ENCODE measurements around the gene FRMPD2.

FRMPD2 gene, protein sequence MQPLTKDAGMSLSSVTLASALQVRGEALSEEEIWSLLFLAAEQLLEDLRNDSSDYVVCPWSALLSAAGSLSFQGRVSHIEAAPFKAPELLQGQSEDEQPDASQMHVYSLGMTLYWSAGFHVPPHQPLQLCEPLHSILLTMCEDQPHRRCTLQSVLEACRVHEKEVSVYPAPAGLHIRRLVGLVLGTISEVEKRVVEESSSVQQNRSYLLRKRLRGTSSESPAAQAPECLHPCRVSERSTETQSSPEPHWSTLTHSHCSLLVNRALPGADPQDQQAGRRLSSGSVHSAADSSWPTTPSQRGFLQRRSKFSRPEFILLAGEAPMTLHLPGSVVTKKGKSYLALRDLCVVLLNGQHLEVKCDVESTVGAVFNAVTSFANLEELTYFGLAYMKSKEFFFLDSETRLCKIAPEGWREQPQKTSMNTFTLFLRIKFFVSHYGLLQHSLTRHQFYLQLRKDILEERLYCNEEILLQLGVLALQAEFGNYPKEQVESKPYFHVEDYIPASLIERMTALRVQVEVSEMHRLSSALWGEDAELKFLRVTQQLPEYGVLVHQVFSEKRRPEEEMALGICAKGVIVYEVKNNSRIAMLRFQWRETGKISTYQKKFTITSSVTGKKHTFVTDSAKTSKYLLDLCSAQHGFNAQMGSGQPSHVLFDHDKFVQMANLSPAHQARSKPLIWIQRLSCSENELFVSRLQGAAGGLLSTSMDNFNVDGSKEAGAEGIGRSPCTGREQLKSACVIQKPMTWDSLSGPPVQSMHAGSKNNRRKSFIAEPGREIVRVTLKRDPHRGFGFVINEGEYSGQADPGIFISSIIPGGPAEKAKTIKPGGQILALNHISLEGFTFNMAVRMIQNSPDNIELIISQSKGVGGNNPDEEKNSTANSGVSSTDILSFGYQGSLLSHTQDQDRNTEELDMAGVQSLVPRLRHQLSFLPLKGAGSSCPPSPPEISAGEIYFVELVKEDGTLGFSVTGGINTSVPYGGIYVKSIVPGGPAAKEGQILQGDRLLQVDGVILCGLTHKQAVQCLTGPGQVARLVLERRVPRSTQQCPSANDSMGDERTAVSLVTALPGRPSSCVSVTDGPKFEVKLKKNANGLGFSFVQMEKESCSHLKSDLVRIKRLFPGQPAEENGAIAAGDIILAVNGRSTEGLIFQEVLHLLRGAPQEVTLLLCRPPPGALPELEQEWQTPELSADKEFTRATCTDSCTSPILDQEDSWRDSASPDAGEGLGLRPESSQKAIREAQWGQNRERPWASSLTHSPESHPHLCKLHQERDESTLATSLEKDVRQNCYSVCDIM (N-terminal part only)

GRCh38 chr10:48274636-48275035, at the start of gene FRMPD2:
Gene FRMPD2, minus strand, starts transcription at chr10:48274696. Its CDS starts 129 bp downstream, at chr10:48274567.
- Histone ChIP-seq H3K4me3 (no peak within 1 kb of the TSS), H3K27me3 (ENCODE audit: low read depth) (no peaks in the 10 kb centered on the region), H3K9me3 (no peaks in the 10 kb centered on the region), H3K4me1 (no peaks in the 10 kb centered on the region), H3K36me3 (replicated peaks) (no peaks in the 10 kb centered on the region)
- DNase-seq (ENCODE audit: low spot score in 2 of 2): no peak
- in situ Hi-C loops (cut with MboI; ENCODE audit: low sequenced_read_pairs): no loop called here

GRCh38 chr10:48322017-48322416, 47.5 kb upstream of the FRMPD2 start:
- in situ Hi-C loops (cut with MboI; ENCODE audit: low sequenced_read_pairs): no loop called here
- DNase-seq (ENCODE audit: low spot score in 2 of 2): no peak
- Histone ChIP-seq H3K36me3 (replicated peaks) (no peaks in the 10 kb centered on the region), H3K9me3 (no peaks in the 10 kb centered on the region), H3K4me3 (no peak overlapping the region), H3K4me1 (no peaks in the 10 kb centered on the region), H3K27me3 (ENCODE audit: low read depth) (no peaks in the 10 kb centered on the region)

GRCh38 chr10:48317321-48317990, 43.0 kb upstream of the FRMPD2 start:
- in situ Hi-C loops (cut with MboI; ENCODE audit: low sequenced_read_pairs): no loop called here
- no peaks in the 10 kb centered on the region for H3K4me1 ChIP-seq
- no peak overlapping the region for H3K4me3 ChIP-seq
- H3K9me3 ChIP-seq: no peaks in the 10 kb centered on the region
- H3K36me3 ChIP-seq (replicated peaks): no peaks in the 10 kb centered on the region
- DNase-seq (ENCODE audit: low spot score in 2 of 2): no peak
- H3K27me3 ChIP-seq (ENCODE audit: low read depth): 0 out of 2 replicates have a peak, but pooled peaks cover 2% of the 10 kb centered on the region

GRCh38 chr10:48316236-48316635, 41.7 kb upstream of the FRMPD2 start:
- Histone ChIP-seq H3K27me3 (ENCODE audit: low read depth) (0 out of 2 replicates have a peak, but pooled peaks cover 2% of the 10 kb centered on the region), H3K9me3 (no peaks in the 10 kb centered on the region), H3K4me1 (no peaks in the 10 kb centered on the region), H3K4me3 (no peak overlapping the region), H3K36me3 (replicated peaks) (no peaks in the 10 kb centered on the region; the same call in 1 of the 2 replicates)
- no peak for DNase-seq (ENCODE audit: low spot score in 2 of 2)
- in situ Hi-C loops (cut with MboI; ENCODE audit: low sequenced_read_pairs): no loop called here

GRCh38 chr10:48314107-48314506, 39.6 kb upstream of the FRMPD2 start:
- Histone ChIP-seq H3K9me3 (no peaks in the 10 kb centered on the region), H3K27me3 (ENCODE audit: low read depth) (0 out of 2 replicates have a peak, but pooled peaks cover 2% of the 10 kb centered on the region), H3K4me1 (no peaks in the 10 kb centered on the region; the same call in 1 of the 2 replicates), H3K36me3 (replicated peaks) (no peaks in the 10 kb centered on the region; the same call in 1 of the 2 replicates), H3K4me3 (no peak overlapping the region)
- DNase-seq (ENCODE audit: low spot score in 2 of 2): no peak
- in situ Hi-C loops (cut with MboI; ENCODE audit: low sequenced_read_pairs): no loop called here

DNA sequence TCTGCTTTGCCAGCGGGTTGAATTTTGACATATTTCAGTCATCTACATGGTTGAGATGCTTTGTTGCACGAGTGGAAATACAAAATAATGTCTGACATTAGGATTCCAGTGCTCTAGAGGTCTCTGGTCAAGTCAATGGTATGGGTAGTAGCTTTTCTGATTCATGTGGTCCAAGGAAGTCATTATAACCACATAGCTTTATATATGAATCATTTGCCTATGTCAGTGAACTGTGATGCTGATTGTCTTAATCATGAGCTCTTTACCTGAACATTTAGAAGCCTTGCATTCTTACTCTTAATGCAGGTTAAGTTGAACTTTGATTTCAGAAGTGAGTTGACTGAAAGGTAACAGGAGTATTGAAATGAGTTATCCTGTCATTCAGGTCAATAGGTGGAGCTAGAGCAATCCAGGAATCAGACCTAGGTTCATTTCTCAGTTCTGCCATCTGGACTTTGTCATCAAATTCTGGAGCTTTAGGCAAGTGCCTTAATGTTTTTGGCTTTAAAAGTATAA, 35.3 kb upstream of the FRMPD2 start:
- Histone ChIP-seq H3K4me3 (no peak overlapping the region), H3K9me3 (no peaks in the 10 kb centered on the region), H3K4me1 (no peaks in the 10 kb centered on the region; the same call in 1 of the 2 replicates), H3K27me3 (ENCODE audit: low read depth) (no peaks in the 10 kb centered on the region), H3K36me3 (replicated peaks) (no peaks in the 10 kb centered on the region; the same call in 1 of the 2 replicates)
- in situ Hi-C loops (cut with MboI; ENCODE audit: low sequenced_read_pairs): no loop called here
- DNase-seq (ENCODE audit: low spot score in 2 of 2): no peak

DNA sequence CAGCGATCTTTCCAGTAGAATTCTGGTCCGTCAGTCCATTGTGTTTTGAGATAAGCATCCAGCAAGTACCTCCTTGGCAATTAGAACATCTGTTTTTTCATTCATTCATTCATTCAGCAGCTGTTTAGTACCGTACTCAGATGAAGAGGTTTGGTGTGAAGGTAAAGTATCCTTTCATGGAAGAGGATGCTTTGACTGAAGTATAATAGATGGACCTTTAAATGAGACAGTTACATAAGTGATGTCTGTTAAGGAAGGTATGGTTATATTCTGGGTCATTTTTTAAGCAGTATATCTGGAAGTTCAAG, 33.2 kb upstream of the FRMPD2 start:
- Histone ChIP-seq H3K9me3 (no peaks in the 10 kb centered on the region), H3K4me1 (no peaks in the 10 kb centered on the region; the same call in 1 of the 2 replicates), H3K27me3 (ENCODE audit: low read depth) (no peaks in the 10 kb centered on the region), H3K36me3 (replicated peaks) (no peaks in the 10 kb centered on the region; the same call in 1 of the 2 replicates), H3K4me3 (peak overlapping the region; percentile 56)
- in situ Hi-C loops (cut with MboI; ENCODE audit: low sequenced_read_pairs): no loop called here
- no peak for DNase-seq (ENCODE audit: low spot score in 2 of 2)

- Histone ChIP-seq H3K36me3 (replicated peaks) (no peaks in the 10 kb centered on the region; the same call in 1 of the 2 replicates), H3K27me3 (ENCODE audit: low read depth) (no peaks in the 10 kb centered on the region), H3K4me1 (no peaks in the 10 kb centered on the region; the same call in 1 of the 2 replicates), H3K9me3 (no peaks in the 10 kb centered on the region), H3K4me3 (peak overlapping the region; percentile 56)
- DNase-seq (ENCODE audit: low spot score in 2 of 2): peak; percentile 36 to 80
- in situ Hi-C loops (cut with MboI; ENCODE audit: low sequenced_read_pairs): no loop called here
Observed at GRCh38 chr10:48306870-48307710, 32.6 kb upstream of the FRMPD2 start.

DNA sequence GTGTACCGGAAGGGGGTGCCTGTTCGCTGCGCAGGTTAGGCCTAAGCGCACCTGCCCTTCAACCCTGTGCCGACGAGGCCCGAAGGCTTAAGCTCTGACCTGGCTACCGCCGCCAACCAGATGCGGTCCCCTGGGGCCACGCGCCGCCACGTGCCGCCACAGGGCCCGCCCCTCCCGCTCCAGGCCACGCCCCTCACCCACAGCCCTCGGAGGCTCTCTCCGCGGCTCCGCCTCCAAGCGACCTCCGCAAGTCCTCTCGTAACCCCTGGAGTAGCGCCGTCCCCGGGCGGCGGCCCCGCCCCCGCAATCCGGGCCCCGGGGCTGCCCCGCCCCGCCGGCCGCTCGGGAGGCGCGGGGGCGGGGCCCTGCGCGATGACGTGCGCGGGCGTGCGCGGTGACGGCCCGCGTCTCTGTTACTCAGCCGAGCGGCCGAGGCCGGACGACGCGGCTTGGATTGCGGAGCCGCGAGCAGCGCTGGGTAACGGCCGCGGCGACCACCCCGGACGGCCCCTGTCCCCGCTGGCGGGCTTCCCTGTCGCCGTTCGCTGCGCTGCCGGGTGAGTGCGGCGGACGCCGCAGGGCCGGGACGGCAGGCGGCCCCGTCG, 31.9 kb upstream of the FRMPD2 start, which contains the start of gene MAPK8:
MAPK8 (plus strand) TSS at position 413 of the 605 bp plus-strand sequence. CDS start 94,984 bp downstream, outside the sequence.
- peak within 1 kb of the TSS; percentile 56 for H3K4me3 ChIP-seq
- H3K4me1 ChIP-seq: no peaks in the 10 kb centered on the region; the same call in 1 of the 2 replicates
- in situ Hi-C loops (cut with MboI; ENCODE audit: low sequenced_read_pairs): no loop called here
- H3K9me3 ChIP-seq: no peaks in the 10 kb centered on the region
- no peaks in the 10 kb centered on the region for H3K27me3 ChIP-seq (ENCODE audit: low read depth)
- peak; percentile 85 to 94 for DNase-seq (ENCODE audit: low spot score in 2 of 2)
- no peaks in the 10 kb centered on the region for H3K36me3 ChIP-seq (replicated peaks)

- Histone ChIP-seq H3K36me3 (replicated peaks) (no peaks in the 10 kb centered on the region), H3K9me3 (no peaks in the 10 kb centered on the region), H3K27me3 (ENCODE audit: low read depth) (no peaks in the 10 kb centered on the region), H3K4me1 (no peaks in the 10 kb centered on the region; the same call in 1 of the 2 replicates), H3K4me3 (no peak overlapping the region)
- DNase-seq (ENCODE audit: low spot score in 2 of 2): no peak
- in situ Hi-C loops (cut with MboI; ENCODE audit: low sequenced_read_pairs): no loop called here
Observed at GRCh38 chr10:48305905-48306264, 31.4 kb upstream of the FRMPD2 start.

DNA sequence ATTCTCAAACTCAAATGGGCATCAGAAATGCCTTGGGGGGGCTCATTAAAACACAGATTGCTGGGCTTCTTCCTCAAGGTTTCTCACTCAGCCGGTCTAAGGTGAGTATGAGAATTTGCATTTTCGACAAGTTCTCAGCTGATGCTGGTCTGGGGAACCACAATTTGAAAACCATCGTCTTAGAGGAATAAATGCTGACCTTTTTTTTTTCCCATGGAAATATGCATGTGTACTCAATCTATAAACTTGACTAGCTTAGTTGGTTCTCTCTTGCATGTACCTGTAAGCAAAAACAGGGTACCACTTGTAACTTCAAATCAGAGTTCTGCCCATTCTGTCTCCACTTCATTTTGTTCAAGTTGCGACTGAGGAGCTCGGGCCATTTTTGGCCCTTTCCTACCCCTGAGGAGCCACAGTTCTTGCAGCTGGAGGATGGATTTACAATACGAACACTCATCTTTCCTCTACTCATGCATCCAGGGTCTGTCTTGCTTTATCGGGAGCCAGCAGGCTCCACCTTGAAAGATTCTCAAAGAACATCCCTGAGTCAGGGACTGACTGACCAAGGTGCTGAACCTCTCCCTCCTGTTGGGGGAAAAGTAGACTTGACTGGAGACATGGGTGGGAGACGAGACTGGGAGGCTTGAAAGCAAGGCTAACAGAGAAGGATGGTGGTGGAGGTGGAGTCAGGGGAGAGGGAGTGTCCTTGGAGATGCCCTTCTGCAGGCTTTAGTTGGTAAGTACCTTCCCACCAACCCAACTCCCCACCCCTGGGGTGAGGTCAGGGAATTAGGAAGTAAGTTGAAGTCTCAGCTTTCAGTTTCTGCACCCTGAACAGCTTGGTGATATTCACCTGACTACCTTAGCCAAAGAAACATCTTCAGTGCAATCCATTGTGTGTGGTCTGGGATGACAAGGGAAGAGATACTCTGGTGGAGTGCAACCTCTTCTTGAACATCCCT, 28.3 kb upstream of the FRMPD2 start:
- Histone ChIP-seq H3K4me1 (no peaks in the 10 kb centered on the region), H3K36me3 (replicated peaks) (no peaks in the 10 kb centered on the region), H3K9me3 (no peaks in the 10 kb centered on the region), H3K27me3 (ENCODE audit: low read depth) (no peaks in the 10 kb centered on the region), H3K4me3 (no peak overlapping the region)
- no peak for DNase-seq (ENCODE audit: low spot score in 2 of 2)
- in situ Hi-C loops (cut with MboI; ENCODE audit: low sequenced_read_pairs): no loop called here

Measured in HAP-1 (cell line).